ENCODE data around the gene SRBD1.
A peak's percentile ranks its signal among the peaks of the same experiment; 100 is the strongest.

Gene SRBD1

GRCh38 chr2:45611020-45611859 lies at the start of gene SRBD1:
Gene SRBD1 (minus strand): TSS chr2:45611267. CDS start chr2:45605441, 5,826 bp downstream.
- DNase-seq (ENCODE audit: low spot score): peak; percentile 95

GRCh38 chr2:45654250-45654649 lies 43.2 kb upstream of the SRBD1 start:
- DNase-seq (ENCODE audit: low spot score): no peak

GRCh38 chr2:45653122-45653913 lies 42.3 kb upstream of the SRBD1 start:
- DNase-seq (ENCODE audit: low spot score): peak; percentile 43

GRCh38 chr2:45652090-45653031 lies 41.3 kb upstream of the SRBD1 start:
- DNase-seq (ENCODE audit: low spot score): peak; percentile 43

- DNase-seq (ENCODE audit: low spot score): peak; percentile 50
Observed at GRCh38 chr2:45651415-45652089, 40.5 kb upstream of the SRBD1 start, which contains the start of gene PRKCE. Gene PRKCE (plus strand): TSS chr2:45651675.

- peak; percentile 97 for DNase-seq (ENCODE audit: low spot score)
Observed at GRCh38 chr2:45650851-45651414, 39.9 kb upstream of the SRBD1 start.

- peak; percentile 46 for DNase-seq (ENCODE audit: low spot score)
Observed at GRCh38 chr2:45649858-45650811, 39.1 kb upstream of the SRBD1 start.

- no peak for DNase-seq (ENCODE audit: low spot score)
Observed at GRCh38 chr2:45649462-45649857, 38.4 kb upstream of the SRBD1 start.

- DNase-seq (ENCODE audit: low spot score): no peak
Observed at GRCh38 chr2:45648636-45649035, 37.6 kb upstream of the SRBD1 start.

GRCh38 chr2:45647986-45648520 lies 37.0 kb upstream of the SRBD1 start:
- no peak for DNase-seq (ENCODE audit: low spot score)

- no peak for DNase-seq (ENCODE audit: low spot score)
Observed at GRCh38 chr2:45647356-45647755, 36.3 kb upstream of the SRBD1 start.

- no peak for DNase-seq (ENCODE audit: low spot score)
Observed at GRCh38 chr2:45646289-45646688, 35.2 kb upstream of the SRBD1 start.

GRCh38 chr2:45643543-45644542 lies 32.8 kb upstream of the SRBD1 start:
- peak; percentile 66 for DNase-seq (ENCODE audit: low spot score)

- no peak for DNase-seq (ENCODE audit: low spot score)
Observed at GRCh38 chr2:45643095-45643494, 32.0 kb upstream of the SRBD1 start.

- DNase-seq (ENCODE audit: low spot score): no peak
Observed at GRCh38 chr2:45640576-45640975, 29.5 kb upstream of the SRBD1 start.

GRCh38 chr2:45637440-45637839 lies 26.4 kb upstream of the SRBD1 start:
- no peak for DNase-seq (ENCODE audit: low spot score)

GRCh38 chr2:45636008-45636407 lies 24.9 kb upstream of the SRBD1 start:
- no peak for DNase-seq (ENCODE audit: low spot score)

- DNase-seq (ENCODE audit: low spot score): no peak
Observed at GRCh38 chr2:45634223-45634622, 23.2 kb upstream of the SRBD1 start.
